Activated CD4-positive, CD25-positive, alpha-beta regulatory T cell treated with anti-CD3 and anti-CD28 coated beads, Interleukin-2, amount 50 U/mL, for 72 hours (primary cell): ENCODE results near the gene PLPPR5.
"Not testable (repeated sequence)": the region's sequence is repeated elsewhere in the genome, so short reads cannot be mapped to it uniquely, and the experiment has no call there.

ENCODE experiments used
- DNase-seq: peaks from one replicate; pipeline ENCODE4 v3.0.0; 2021

The PLPPR5 gene, protein sequence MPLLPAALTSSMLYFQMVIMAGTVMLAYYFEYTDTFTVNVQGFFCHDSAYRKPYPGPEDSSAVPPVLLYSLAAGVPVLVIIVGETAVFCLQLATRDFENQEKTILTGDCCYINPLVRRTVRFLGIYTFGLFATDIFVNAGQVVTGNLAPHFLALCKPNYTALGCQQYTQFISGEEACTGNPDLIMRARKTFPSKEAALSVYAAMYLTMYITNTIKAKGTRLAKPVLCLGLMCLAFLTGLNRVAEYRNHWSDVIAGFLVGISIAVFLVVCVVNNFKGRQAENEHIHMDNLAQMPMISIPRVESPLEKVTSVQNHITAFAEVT

GRCh38 chr1:99004861-99005442 is at the start of gene PLPPR5:
PLPPR5 (minus strand) TSS chr1:99004861; CDS start chr1:99004671, 190 bp downstream.
- DNase-seq = peak; percentile 32

- DNase-seq = no peak
Observed at GRCh38 chr1:99051611-99052283, 47.1 kb upstream of the PLPPR5 start.

GRCh38 chr1:99049745-99050144 is 45.1 kb upstream of the PLPPR5 start:
- DNase-seq = no peak

- not testable (repeated sequence) for DNase-seq
Observed at GRCh38 chr1:99036746-99037145, 32.1 kb upstream of the PLPPR5 start.

GRCh38 chr1:99018313-99018712 is 13.7 kb upstream of the PLPPR5 start:
- DNase-seq = no peak

DNA sequence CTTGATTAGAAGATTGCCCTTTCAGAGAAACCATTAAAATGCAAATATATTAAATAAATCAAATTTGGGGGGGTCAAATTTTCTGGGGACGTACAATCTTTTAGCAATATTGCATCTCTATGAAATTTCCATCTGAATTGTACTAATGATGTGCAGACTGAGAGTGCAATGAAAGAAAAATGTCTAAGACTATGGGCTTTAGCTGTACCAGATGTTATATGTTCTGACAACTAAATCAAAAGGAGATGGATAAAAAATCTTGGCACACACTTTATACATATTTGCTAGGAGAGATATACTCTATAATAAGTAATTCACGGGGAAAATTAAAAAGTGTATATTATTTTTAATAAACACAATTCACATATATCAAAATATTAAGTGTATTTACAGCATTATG is 13.0 kb upstream of the PLPPR5 start:
- DNase-seq = no peak

DNA sequence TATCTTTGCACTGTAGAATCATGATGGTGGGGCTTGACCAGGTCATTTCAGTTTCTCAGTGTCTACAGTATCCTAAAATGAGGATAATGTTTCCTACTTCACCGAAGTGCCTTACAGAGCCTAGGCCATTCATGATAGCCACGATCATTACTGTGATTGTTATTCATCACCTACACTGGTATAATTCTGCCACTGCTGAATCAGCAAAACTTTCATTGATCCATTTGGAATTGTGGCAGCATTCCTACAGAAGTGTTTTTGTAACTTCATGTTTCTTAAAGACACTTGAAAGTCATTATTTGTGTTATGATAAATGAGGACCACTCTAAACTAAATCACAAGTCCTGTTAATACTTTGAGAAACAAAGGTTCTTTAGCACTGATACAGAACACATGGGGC is 6.0 kb upstream of the PLPPR5 start:
- DNase-seq = no peak

GRCh38 chr1:99007366-99007765 is 2.7 kb upstream of the PLPPR5 start:
- no peak for DNase-seq

DNA sequence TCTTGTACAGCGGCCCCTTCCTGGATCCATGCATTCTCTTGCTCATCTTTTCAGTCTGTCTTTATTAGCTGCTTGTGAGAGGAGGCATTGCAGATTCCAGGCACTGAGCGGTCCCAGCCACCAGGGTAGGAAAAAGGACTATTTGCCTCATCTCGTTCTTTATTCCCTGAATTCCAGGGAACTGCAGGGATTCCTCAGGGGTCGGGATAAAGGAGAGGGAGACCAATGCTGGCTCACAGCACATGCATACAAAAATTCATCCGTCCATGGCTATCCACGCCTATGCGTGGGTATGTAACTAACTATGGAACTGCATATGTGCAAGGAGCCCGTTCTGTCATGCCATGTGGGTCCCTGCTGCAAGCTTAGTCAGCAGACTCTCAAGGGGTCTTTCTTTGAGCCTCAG is 879 bp upstream of the PLPPR5 start:
- no peak for DNase-seq

- peak; percentile 30 for DNase-seq
Observed at GRCh38 chr1:99004254-99004860, 304 bp downstream of the PLPPR5 start.

DNA sequence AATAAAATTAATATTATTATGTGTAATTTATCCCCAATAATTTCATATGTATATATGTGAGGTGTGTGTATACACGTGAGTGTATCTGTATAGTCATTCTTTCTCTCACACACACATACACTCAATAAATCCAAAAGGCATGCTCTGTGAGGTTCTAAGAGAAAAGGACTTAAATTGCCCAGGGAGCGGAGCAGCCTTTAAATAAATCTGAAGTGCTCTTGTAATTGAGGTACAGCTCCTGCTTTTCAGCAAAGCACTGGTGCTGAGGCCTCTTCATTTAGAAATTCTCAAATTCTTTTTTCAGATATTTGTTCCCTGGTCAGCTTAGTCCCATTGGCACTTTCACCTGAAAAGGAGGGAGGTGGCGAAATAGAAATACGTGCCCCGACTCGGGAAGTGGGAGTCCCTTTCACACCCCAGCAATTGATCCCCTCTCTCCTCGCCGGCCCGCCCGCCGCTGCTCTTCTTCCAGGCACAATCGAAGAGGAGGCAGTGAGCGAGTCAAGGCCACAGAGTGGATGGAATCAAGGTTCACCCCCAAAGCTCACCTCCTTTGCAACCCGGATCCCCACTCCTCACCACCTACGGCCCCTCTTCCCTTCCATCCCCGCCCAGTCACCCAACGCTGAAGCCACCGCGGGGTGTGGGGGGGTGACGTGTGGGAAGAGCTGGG is 944 bp downstream of the PLPPR5 start:
- no peak for DNase-seq

DNA sequence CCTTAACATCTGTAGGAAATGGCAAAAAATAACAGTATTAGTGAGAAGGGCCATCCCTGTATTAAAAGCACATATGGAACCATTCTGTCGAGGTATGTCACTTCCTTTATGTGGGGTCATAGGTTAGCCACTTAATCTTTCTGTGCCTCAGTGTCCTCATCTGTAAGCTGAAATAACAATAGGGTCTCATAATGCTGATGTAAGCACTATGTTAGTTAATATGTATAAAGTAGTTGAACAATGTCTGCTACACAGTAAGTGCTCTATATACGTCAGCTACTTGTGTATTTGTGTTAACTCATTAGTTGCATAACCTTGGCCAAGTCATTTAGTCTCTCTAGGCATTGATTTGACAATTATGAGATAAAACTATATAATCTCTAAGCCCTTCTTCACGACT is 11.8 kb downstream of the PLPPR5 start:
- no peak for DNase-seq

DNA sequence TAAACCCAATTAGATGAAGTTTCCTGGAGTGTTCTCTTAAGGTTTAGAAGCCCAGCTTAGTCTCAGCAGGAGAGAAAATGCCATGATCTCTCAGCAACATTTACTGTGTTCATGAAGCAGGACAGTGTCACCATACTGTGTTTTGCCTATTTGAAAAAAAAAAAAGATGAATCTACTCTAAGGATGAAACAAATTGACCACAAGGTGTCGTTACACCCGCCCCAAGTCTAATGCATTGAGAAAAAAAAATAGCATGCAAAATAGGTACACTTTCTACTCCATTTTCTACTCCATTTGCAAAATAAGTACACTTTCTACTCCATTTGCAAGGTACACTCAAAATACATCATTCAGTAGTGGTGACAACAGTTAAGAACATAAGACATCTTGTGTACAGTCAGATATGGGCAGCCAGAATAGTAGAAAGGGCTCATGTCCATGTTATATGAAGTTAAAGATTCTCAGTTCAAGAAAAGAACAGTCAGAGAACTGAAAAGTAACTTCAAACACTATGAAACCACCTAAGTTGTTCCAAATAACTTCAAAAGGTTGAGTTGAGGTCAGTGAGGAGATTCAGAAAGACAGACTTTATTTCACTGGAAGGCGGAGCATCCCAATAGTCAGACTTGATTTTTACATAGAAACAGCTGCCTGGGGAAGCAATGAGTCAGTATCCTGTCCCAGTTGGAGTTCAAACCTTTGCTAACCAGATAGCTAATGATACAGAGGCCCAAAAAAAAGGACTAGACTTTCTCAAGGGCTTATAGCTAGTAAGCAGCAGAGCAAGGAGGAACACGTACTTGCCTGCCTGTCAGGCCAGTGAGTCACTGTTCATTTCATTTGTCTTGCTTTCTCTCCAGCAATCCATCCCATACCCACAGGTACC is 13.3 kb downstream of the PLPPR5 start:
- DNase-seq = no peak

GRCh38 chr1:98989556-98989907 is 15.1 kb downstream of the PLPPR5 start:
- no peak for DNase-seq

DNA sequence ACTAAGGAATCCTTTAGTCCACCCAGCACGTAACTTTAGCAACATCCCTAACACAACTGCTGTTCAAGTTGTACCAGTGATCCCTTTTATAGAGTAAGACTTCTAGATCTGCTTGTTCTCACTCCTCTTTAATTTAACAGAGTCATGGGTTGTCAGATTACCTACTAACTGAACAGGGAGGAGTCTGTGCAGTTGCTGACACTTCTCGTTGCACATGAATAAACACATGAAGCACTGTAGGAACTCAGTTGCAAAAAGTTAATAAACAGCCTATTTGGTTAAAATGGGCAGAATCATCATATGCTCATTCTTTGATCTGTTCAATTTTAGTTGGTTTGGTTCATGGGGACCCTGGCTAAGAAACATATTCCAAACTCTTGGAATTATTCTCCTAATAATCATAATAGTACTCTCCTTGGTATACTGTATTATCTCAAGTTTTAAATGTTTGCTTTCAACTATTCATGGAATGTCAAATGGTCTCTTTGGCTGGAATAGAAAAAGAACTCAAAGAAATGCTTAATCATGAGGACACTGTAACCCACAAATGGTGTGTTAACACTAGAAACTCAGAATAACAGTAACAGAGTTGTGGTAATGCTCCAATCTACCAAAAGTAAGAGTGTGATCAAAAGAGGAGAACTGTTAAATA is 15.6 kb downstream of the PLPPR5 start:
- DNase-seq = no peak

DNA sequence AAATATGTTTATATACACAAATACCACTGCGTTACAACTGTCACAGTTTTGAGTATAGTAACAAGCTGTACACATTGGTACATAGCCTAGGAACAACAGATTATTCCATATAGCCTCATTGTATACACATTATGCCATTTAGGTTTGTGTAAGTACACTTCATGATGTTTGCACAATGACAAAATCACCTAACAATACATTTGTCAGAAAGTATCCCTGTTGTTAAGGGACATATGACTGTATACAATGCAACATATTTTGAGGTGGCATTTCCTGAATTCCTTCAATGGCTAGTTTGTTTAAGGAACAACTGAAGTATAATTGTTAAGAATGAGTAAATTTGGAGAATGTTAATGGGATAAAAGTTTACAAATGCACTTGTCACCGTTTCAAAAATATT is 19.0 kb downstream of the PLPPR5 start:
- DNase-seq = no peak

GRCh38 chr1:98981917-98982513 is 22.6 kb downstream of the PLPPR5 start:
- no peak for DNase-seq

DNA sequence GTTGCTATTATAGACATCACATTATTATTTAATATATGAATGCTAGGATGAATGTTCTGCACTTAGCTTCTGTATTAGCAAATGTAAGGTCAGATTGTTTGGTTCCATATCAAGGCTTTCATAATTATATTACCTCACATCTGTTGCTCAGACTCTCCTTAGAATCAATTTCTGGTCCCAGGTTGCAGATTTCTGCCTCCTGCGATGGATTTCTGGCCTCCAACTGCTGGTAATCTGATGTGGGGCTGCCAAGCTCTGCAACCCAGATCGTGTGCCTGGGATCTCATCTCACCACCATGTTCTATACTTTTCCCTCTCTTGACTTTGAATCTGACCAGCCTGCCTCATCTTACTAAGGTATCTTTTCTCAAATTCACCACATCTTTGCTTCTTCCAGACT is 25.2 kb downstream of the PLPPR5 start:
- DNase-seq = no peak

- DNase-seq = no peak
Observed at GRCh38 chr1:98975810-98976209, 28.9 kb downstream of the PLPPR5 start.

GRCh38 chr1:98975113-98975512 is 29.5 kb downstream of the PLPPR5 start:
- no peak for DNase-seq

- DNase-seq = no peak
Observed at GRCh38 chr1:98969798-98970490, 34.7 kb downstream of the PLPPR5 start.
